Kidney (tissue), 14 donors: Measurements from ENCODE around the gene GSN. TPM values are rescaled to one million over a fixed set of nuclear protein-coding genes. Genes with fewer than 3 reads are reported as not detected.

Experiments used
- DNase-seq, 5 donors: peaks; one replicate each; pipeline ENCODE4 v3.0.0-alpha.2; 2013 to 2020
- FAIRE-seq: peaks from 2 replicates; lab custom pipeline; 2012; peaks lifted over from hg19 to GRCh38; lab: Jason Lieb, UNC
- H3K27ac ChIP-seq, 2 donors: one replicate each; pipeline ENCODE4 v1.7.0; 2013; ENCODE audit warnings: low read depth in 2 of 2, low read length in 2 of 2, inconsistent platforms in 1 of 2
- H3K27me3 ChIP-seq: one replicate; pipeline ENCODE4 v1.7.1; 2013; ENCODE audit warnings: low read length, inconsistent platforms; ENCODE audit not compliant: control insufficient read depth, insufficient read depth
- H3K36me3 ChIP-seq, 3 donors: one replicate each; pipeline versions ENCODE4 v1.7.0 to v1.7.1; 2013; ENCODE audit warnings: low read length in 3 of 3, control low read depth in 1 of 3, inconsistent platforms in 1 of 3; ENCODE audit not compliant: insufficient read depth in 3 of 3, control insufficient read depth in 2 of 3
- H3K4me1 ChIP-seq, 3 donors: one replicate each; pipeline versions ENCODE4 v1.7.0 to v1.7.1; 2013; ENCODE audit warnings: low read length in 3 of 3, inconsistent platforms in 1 of 3, low read depth in 1 of 3; ENCODE audit not compliant: control insufficient read depth in 2 of 3, insufficient read depth in 2 of 3
- H3K4me3 ChIP-seq, 3 donors: one replicate each; pipeline versions ENCODE4 v1.7.0 to v1.8.1; 2013; ENCODE audit warnings: low read length in 3 of 3, control low read depth in 1 of 3, inconsistent platforms in 1 of 3
- H3K9ac ChIP-seq, 3 donors: one replicate each; pipeline versions ENCODE4 v1.7.0 to v1.7.1; 2013; ENCODE audit warnings: low read length in 3 of 3, control low read depth in 1 of 3, inconsistent platforms in 1 of 3
- H3K9me3 ChIP-seq, 3 donors: one replicate each; pipeline versions ENCODE4 v1.7.0 to v1.7.1; 2013; ENCODE audit warnings: low read length in 3 of 3, control low read depth in 1 of 3, inconsistent platforms in 1 of 3; ENCODE audit not compliant: control insufficient read depth in 2 of 3, insufficient read depth in 1 of 3
- intact Hi-C: fragments of 100-400 bp; cut with DNase I; formaldehyde crosslinking; loops from one replicate; pipeline ENCODE4 v1.11.1; 2022
- polyA plus RNA-seq: library from polyadenylated mRNA; stranded (reverse); fragments of 350-450 nt; fragmentation: Illumina TruSeq; extraction: RNeasy Lipid Tissue Mini Kit (QIAGEN cat#74804); gene quantifications from one replicate; pipeline ENCODE4 v1.2.3, GENCODE V29; 2014; ENCODE audit warnings: low read depth, low replicate concordance; ENCODE audit not compliant: insufficient read depth
- total RNA-seq: library from RNA; stranded (reverse); fragmentation: NEBNext Ultra II Directional; extraction: Animal tissue kit (Norgen Biotek cat#: 25700); gene quantifications from one replicate; pipeline ENCODE4 v1.2.1, GENCODE V29; 2021
- TF ChIP-seq, protein P1 (sequence below): IDR thresholded peaks from 3 replicates; pipeline ENCODE4 v1.5.1; 2012; ENCODE audit warnings: mild to moderate bottlenecking, moderate library complexity, borderline replicate concordance; ENCODE audit not compliant: insufficient read depth; ENCODE audit errors: extremely low read depth
- donor health status: control.
- donor health status: control.
- donor health status: control.
- donor health status: control.
- donor health status: control.
- donor health status: DM: yes; HTN: yes; CAD: no.
- donor health status: Normal renal cell carcinoma (clear cell type).

The GSN gene
- total and polyA plus RNA-seq, 2 donors from 2014 or later, result 235 to 511 TPM

DNA sequence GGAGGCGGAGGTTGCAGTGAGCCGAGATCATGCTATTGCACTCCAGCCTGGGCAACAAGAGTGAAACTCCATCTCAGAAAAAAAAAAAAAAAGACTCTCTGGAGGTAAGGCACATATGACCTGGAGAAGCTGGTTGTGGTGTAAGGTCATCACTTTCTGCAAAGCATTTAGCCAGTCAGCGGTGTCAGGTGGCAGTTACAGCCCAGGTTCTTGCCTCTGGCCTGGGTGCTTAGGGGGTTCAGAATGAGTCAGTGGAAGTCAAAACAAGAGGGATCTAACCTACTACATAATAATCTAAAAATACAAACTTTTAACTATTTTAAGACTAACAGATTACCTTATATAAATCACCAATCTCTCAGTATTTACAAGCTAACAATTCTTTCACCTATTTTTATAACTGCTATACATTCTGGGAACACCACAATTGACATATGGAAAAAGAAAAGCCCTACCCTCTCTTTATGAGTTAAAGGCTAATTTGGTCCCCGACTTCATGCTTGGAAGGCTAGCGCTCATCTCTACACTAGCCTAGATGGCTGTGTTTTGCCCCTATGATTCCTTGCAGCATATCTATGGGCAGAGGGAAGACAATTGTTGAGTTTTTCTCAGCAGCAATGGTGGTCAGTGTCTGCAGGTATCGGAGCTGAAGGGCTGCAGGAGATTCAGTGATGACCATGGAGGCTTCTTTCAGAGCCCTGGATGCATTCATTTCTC is 72.9 kb downstream of the GSN start:
- H3K27ac ChIP-seq, result no peak overlapping the region
- H3K9me3 ChIP-seq, result no peaks in the 10 kb centered on the region
- H3K4me3 ChIP-seq, result no peak overlapping the region
- no peak for FAIRE-seq
- no peaks in the 10 kb centered on the region for H3K4me1 ChIP-seq
- DNase-seq, result no peak
- peaks cover 0 to 33% (median 16%) of the 10 kb centered on the region in 3 donors for H3K36me3 ChIP-seq
- H3K9ac ChIP-seq, result no peak overlapping the region
- TF ChIP-seq, protein P1, sequence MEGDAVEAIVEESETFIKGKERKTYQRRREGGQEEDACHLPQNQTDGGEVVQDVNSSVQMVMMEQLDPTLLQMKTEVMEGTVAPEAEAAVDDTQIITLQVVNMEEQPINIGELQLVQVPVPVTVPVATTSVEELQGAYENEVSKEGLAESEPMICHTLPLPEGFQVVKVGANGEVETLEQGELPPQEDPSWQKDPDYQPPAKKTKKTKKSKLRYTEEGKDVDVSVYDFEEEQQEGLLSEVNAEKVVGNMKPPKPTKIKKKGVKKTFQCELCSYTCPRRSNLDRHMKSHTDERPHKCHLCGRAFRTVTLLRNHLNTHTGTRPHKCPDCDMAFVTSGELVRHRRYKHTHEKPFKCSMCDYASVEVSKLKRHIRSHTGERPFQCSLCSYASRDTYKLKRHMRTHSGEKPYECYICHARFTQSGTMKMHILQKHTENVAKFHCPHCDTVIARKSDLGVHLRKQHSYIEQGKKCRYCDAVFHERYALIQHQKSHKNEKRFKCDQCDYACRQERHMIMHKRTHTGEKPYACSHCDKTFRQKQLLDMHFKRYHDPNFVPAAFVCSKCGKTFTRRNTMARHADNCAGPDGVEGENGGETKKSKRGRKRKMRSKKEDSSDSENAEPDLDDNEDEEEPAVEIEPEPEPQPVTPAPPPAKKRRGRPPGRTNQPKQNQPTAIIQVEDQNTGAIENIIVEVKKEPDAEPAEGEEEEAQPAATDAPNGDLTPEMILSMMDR, result no peak
- no peaks in the 10 kb centered on the region for H3K27me3 ChIP-seq
- intact Hi-C loops, result no loop called here

DNA sequence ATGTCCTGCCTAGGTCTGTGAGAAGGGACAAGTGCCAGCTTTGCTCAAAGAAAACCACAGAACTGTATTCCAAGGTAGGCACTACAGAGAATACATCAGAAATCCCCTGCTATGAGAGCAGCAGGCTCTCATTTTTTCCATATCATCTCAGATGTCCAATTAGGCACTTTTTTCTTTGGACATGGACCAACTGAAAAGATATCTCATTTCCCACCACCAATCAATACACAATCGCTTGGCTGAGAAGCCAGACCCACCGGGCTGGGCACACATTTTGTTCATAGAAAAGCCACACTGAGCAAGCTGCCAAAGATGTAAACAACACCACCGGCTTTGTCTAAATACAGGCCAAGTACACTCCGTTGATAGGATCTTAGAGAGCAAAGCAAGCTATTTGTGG is 76.2 kb downstream of the GSN start:
- H3K9ac ChIP-seq, result no peak overlapping the region
- no peaks in the 10 kb centered on the region for H3K27me3 ChIP-seq
- peaks cover 2 to 54% (median 39%) of the 10 kb centered on the region in 3 donors for H3K36me3 ChIP-seq
- TF ChIP-seq, protein P1, result no peak
- FAIRE-seq, result no peak
- H3K27ac ChIP-seq, result no peak overlapping the region
- no peak for DNase-seq
- H3K4me1 ChIP-seq, result no peaks in the 10 kb centered on the region
- intact Hi-C loops, result no loop called here
- H3K9me3 ChIP-seq, result no peaks in the 10 kb centered on the region
- H3K4me3 ChIP-seq, result no peak overlapping the region

DNA sequence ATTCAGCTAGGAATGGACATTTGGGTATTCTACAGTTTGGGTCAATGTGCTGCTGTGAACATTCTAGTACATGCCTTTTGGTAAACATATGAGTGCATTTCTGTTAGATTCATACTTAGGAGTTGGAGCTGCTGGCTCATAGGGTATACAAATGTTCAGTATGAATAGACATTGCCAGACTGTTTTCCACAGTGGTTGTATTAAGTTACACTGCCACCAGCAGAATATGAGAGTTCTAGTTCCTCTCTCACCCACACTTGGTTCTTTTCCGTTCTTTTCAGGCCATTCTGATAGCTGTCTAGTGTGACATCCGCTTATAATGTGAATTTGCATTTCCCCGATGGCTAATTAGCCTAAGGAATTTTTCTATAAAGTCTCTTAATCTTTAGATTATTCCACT is 77.1 kb downstream of the GSN start:
- TF ChIP-seq, protein P1, result no peak
- Histone ChIP-seq H3K9me3 (no peaks in the 10 kb centered on the region), H3K36me3 (peaks cover 2 to 49% (median 39%) of the 10 kb centered on the region in 3 donors), H3K9ac (no peak overlapping the region), H3K27ac (no peak overlapping the region), H3K4me3 (no peak overlapping the region), H3K27me3 (no peaks in the 10 kb centered on the region), H3K4me1 (peaks cover 0 to 3% (median 0%) of the 10 kb centered on the region in 3 donors)
- DNase-seq (no peak), FAIRE-seq (no peak)
- intact Hi-C loops, result no loop called here
